HepG2 (cell line): ENCODE measurements around the gene MED28. TPM values are rescaled to one million over a fixed set of nuclear protein-coding genes. Genes with fewer than 3 reads are reported as not detected.

Source experiments
- ATAC-seq: fragments of 200-7000 bp; cut with Tn5 transposase; 3 replicates; pipeline ENCODE4 v1.9.1; 2020; ENCODE audit warnings: mild to moderate bottlenecking, moderate library complexity
- BruUV-seq: library from RNA; stranded (reverse); fragments of 400-500 nt; replicated peaks from 2 replicates; lab custom pipeline; 2021; lab: Mats Ljungman, UMichigan
- CTCF ChIA-PET: fragments of 300-600 bp; formaldehyde crosslinking; extraction: SDS; loops from one replicate; lab custom pipeline; 2021; ENCODE audit warnings: low total read pairs, inconsistent platforms, low intra/inter-chr PET ratio; lab: Yijun Ruan, JAX
- POLR2A ChIA-PET: fragments of 350-600 bp; sonication (Branson Sonifier 250); formaldehyde crosslinking; loops from one replicate; lab custom pipeline; 2020; ENCODE audit warnings: antibody characterized with exemption, inconsistent platforms; lab: Yijun Ruan, JAX
- DNase-seq: peaks from one replicate; pipeline ENCODE4 v3.0.0-alpha.2; 2015; ENCODE audit warnings: low spot score
- FAIRE-seq: peaks from 3 replicates; lab custom pipeline; 2011; peaks lifted over from hg19 to GRCh38; lab: Jason Lieb, UNC
- H2AFZ ChIP-seq: one replicate; pipeline ENCODE4 v1.6.1; 2011; ENCODE audit warnings: low read length, inconsistent platforms
- H3K27ac ChIP-seq: fragments of 300-600 bp; 3 replicates; pipeline ENCODE4 v1.8.0; 2011; ENCODE audit warnings: mixed run types, mild to moderate bottlenecking, mixed read lengths, low read length, inconsistent platforms; ENCODE audit not compliant: insufficient read depth; ENCODE audit errors: extremely low read length
- H3K27me3 ChIP-seq, 2 experiments: fragments of 200-600 bp in 1 of 2; 2 replicates in 1 of 2; 3 replicates in 1 of 2; pipeline versions ENCODE4 v1.6.0 to v1.8.0; 2011; ENCODE audit warnings: low read length in 2 of 2, mild to moderate bottlenecking in 2 of 2, moderate library complexity in 2 of 2, inconsistent platforms in 1 of 2; ENCODE audit not compliant: insufficient read depth in 2 of 2, control insufficient read depth in 1 of 2
- H3K36me3 ChIP-seq, 2 experiments: fragments of 200-600 bp in 1 of 2; replicated peaks in 1 of 2; 2 replicates in 1 of 2; 3 replicates in 1 of 2; pipeline versions ENCODE4 v1.5.1 to v1.8.0; 2011; ENCODE audit warnings: low read length in 2 of 2, inconsistent platforms in 1 of 2; ENCODE audit not compliant: insufficient read depth in 2 of 2, control insufficient read depth in 1 of 2
- H3K4me1 ChIP-seq: 2 replicates; pipeline ENCODE4 v1.5.1; 2012; ENCODE audit warnings: low read length, inconsistent platforms; ENCODE audit not compliant: insufficient read depth
- H3K4me2 ChIP-seq: 2 replicates; pipeline ENCODE4 v1.6.0; 2011; ENCODE audit warnings: low read depth, low read length, inconsistent platforms
- H3K4me3 ChIP-seq, 3 experiments: fragments of 200-600 bp in 1 of 3; sonication (generic), shearing (Covaris generic) in 1 of 3; replicated peaks in 1 of 3; 2 replicates each; pipeline ENCODE4 v1.5.1; 2011 to 2016; ENCODE audit warnings: low read length in 3 of 3, inconsistent platforms in 2 of 3, low read depth in 2 of 3, mild to moderate bottlenecking in 2 of 3, control low read depth in 1 of 3, mixed read lengths in 1 of 3; ENCODE audit not compliant: insufficient read depth in 1 of 3
- H3K79me2 ChIP-seq: one replicate; pipeline ENCODE4 v1.6.1; 2011; ENCODE audit warnings: low read length, inconsistent platforms; ENCODE audit not compliant: insufficient read depth
- H3K9ac ChIP-seq: 2 replicates; pipeline ENCODE4 v1.6.0; 2011; ENCODE audit warnings: mild to moderate bottlenecking, low read depth, low read length, inconsistent platforms; ENCODE audit not compliant: insufficient read depth
- H3K9me3 ChIP-seq: 2 replicates; pipeline ENCODE4 v1.5.1; 2012; ENCODE audit warnings: mild to moderate bottlenecking, low read length
- H4K20me1 ChIP-seq: 2 replicates; pipeline ENCODE4 v1.6.0; 2011; ENCODE audit warnings: inconsistent platforms, mild to moderate bottlenecking, low read length, moderate library complexity; ENCODE audit not compliant: insufficient read depth
- NCOA5 ChIP-seq: sonication (generic); formaldehyde crosslinking; IDR thresholded peaks from 2 replicates; pipeline ENCODE4 v1.4.0; 2020; ENCODE audit warnings: missing genetic modification reagents
- NR0B2 ChIP-seq: sonication (generic); formaldehyde crosslinking; IDR thresholded peaks from 2 replicates; pipeline ENCODE4 v1.4.0; 2020; ENCODE audit warnings: mild to moderate bottlenecking, missing genetic modification reagents
- PITX1 ChIP-seq: sonication (generic); formaldehyde crosslinking; IDR thresholded peaks from 2 replicates; pipeline ENCODE4 v1.5.1; 2020; ENCODE audit warnings: mild to moderate bottlenecking, missing genetic modification reagents
- RARA ChIP-seq: IDR thresholded peaks from 2 replicates; pipeline ENCODE4 v1.6.1; 2016; ENCODE audit warnings: missing genetic modification reagents, missing compliant biosample characterization
- TERF1 ChIP-seq: sonication (generic); formaldehyde crosslinking; IDR thresholded peaks from 2 replicates; pipeline ENCODE4 v1.8.0; 2022; ENCODE audit warnings: mild to moderate bottlenecking, missing genetic modification reagents, moderate library complexity
- ZBTB34 ChIP-seq: sonication (generic); formaldehyde crosslinking; IDR thresholded peaks from 2 replicates; pipeline ENCODE4 v1.8.0; 2022; ENCODE audit warnings: mild to moderate bottlenecking, missing genetic modification reagents
- ZNF101 ChIP-seq: sonication (generic); formaldehyde crosslinking; IDR thresholded peaks from 2 replicates; pipeline ENCODE4 v1.4.0; 2020; ENCODE audit warnings: mild to moderate bottlenecking, low read depth, missing genetic modification reagents, borderline replicate concordance
- ZNF619 ChIP-seq: sonication (generic); formaldehyde crosslinking; IDR thresholded peaks from 2 replicates; pipeline ENCODE4 v1.4.0; 2020; ENCODE audit warnings: mild to moderate bottlenecking, missing genetic modification reagents
- ZNF639 ChIP-seq: conservative IDR thresholded peaks from 2 replicates; pipeline ENCODE4 v1.6.1; 2018; ENCODE audit warnings: missing genetic modification reagents
- ZNF749 ChIP-seq: sonication (generic); formaldehyde crosslinking; IDR thresholded peaks from 2 replicates; pipeline ENCODE4 v1.8.0; 2022; ENCODE audit warnings: mild to moderate bottlenecking, missing genetic modification reagents, moderate library complexity, borderline replicate concordance
- ZNF766 ChIP-seq: sonication (generic); formaldehyde crosslinking; IDR thresholded peaks from 2 replicates; pipeline ENCODE4 v1.5.0; 2020; ENCODE audit warnings: missing genetic modification reagents, borderline replicate concordance
- ZNF879 ChIP-seq: sonication (generic); formaldehyde crosslinking; IDR thresholded peaks from 2 replicates; pipeline ENCODE4 v1.8.1; 2023; ENCODE audit warnings: missing genetic modification reagents
- WGBS: methylation state at CpG from one replicate; pipeline ENCODE4 v1.1.6; 2017; ENCODE audit warnings: low lambda C conversion rate; 5-methylcytosine and 5-hydroxymethylcytosine counted together
- in situ Hi-C: cut with HindIII; loops from 2 replicates; pipeline ENCODE4 v1.10.0; 2017; ENCODE audit warnings: low pct_unique_long_range_greater_than_20kb; ENCODE audit not compliant: extremely low pct_ligation_motif_present
- intact Hi-C: fragments of 100-400 bp; cut with micrococcal nuclease; formaldehyde crosslinking; loops from one replicate; pipeline ENCODE4 v1.10.0; 2022; ENCODE audit not compliant: unreplicated experiment
- polyA plus RNA-seq, 8 experiments: library from polyadenylated mRNA; depleted of rRNA in 3 of 8; stranded (reverse) in 7 of 8; unstranded in 1 of 8; fragments of >200 nt; fragmentation: Illumina TruSeq in 4 of 8; extraction: Trizol in 4 of 8; gene quantifications; 2 replicates each; pipeline versions ENCODE4 v1.2.1 to v1.2.3, GENCODE V29; 2011 to 2016; ENCODE audit warnings: low read depth in 4 of 8, missing spikeins in 1 of 8, mixed read lengths in 1 of 8; ENCODE audit not compliant: insufficient read depth in 1 of 8
- total RNA-seq, 5 experiments: library from RNA; depleted of rRNA; stranded (reverse); fragments of >200 nt; fragmentation: Illumina TruSeq; extraction: Trizol; gene quantifications; 2 replicates each; pipeline ENCODE4 v1.2.3, GENCODE V29; 2016; ENCODE audit warnings: low read depth in 1 of 5

MED28 gene
- total and polyA plus RNA-seq, 2 of the 13 experiments (the other 11 are each of a cell fraction or from before 2014, with no cell fraction given), result 41.3 to 65.7 TPM

- in situ Hi-C loops (no loop called here), intact Hi-C loops (loop anchor here (5.0 kb wide), 1 partner anchor 207 kb away; no protein-coding TSS in a partner anchor)
- H3K9ac ChIP-seq, result no peak overlapping the region
- ATAC-seq (no peak), DNase-seq (no peak), FAIRE-seq (no peak)
- ChIA-PET POLR2A (interaction anchor here (0.9 kb wide), 1 partner anchor 22 kb away, joined by 3 read pairs; no protein-coding TSS in a partner anchor), CTCF (no interaction called here)
- H3K4me2 ChIP-seq, result no peak overlapping the region
- no peaks in the 10 kb centered on the region for H4K20me1 ChIP-seq
- no peaks in the 10 kb centered on the region for H3K4me1 ChIP-seq
- H3K27me3 ChIP-seq, result no peaks in the 10 kb centered on the region
- no peak overlapping the region for H3K27ac ChIP-seq
- no peak overlapping the region for H2AFZ ChIP-seq
- no peak overlapping the region for H3K4me3 ChIP-seq
- peaks cover 31 to 71% of the 10 kb centered on the region in 2 experiments for H3K36me3 ChIP-seq
- WGBS, result 88% methylated on average over 1 of the region's 1 CpG
- no TSS peak for BruUV-seq
- H3K9me3 ChIP-seq, result no peaks in the 10 kb centered on the region
- no peaks in the 10 kb centered on the region for H3K79me2 ChIP-seq
- no peak for TF ChIP-seq ZNF619 (CRISPR knock-in tag)
- TF ChIP-seq ZNF766 (CRISPR knock-in tag), result no peak
- TF ChIP-seq NCOA5 (CRISPR knock-in tag), result no peak
- no peak for TF ChIP-seq RARA
- TF ChIP-seq ZNF749, result no peak
- no peak for TF ChIP-seq PITX1 (CRISPR knock-in tag)
- no peak for TF ChIP-seq ZNF101
- TF ChIP-seq NR0B2 (CRISPR knock-in tag), result no peak
- TF ChIP-seq ZBTB34, result no peak
- no peak for TF ChIP-seq ZNF639 (CRISPR knock-in tag)
- TF ChIP-seq TERF1, result no peak
- TF ChIP-seq ZNF879 (CRISPR knock-in tag), result no peak
These were observed 14.6 kb upstream of the MED28 start for GRCh38 chr4:17599826-17600225.
